Stomach (tissue), 9 donors: ENCODE measurements around the gene ZKSCAN3. TPM values are rescaled to one million over a fixed set of nuclear protein-coding genes. Genes with fewer than 3 reads are reported as not detected.

Source experiments
- DNase-seq, 2 donors: peaks; one replicate each; pipeline versions ENCODE4 v3.0.0 to v3.0.0-alpha.2; 2013 to 2019
- H3K27ac ChIP-seq, 5 donors: fragments of 200-600 bp in 4 of 5; sonication (generic) in 4 of 5; one replicate each; pipeline ENCODE4 v1.5.1; 2013 to 2019; ENCODE audit warnings: mild to moderate bottlenecking in 1 of 5, moderate library complexity in 1 of 5
- H3K27me3 ChIP-seq, 3 donors: fragments of 200-600 bp; sonication (generic); one replicate each; pipeline ENCODE4 v1.5.1; 2017 to 2019; ENCODE audit warnings: mixed run types in 1 of 3
- H3K36me3 ChIP-seq, 4 donors: fragments of 200-600 bp; sonication (generic); 1 replicate in 3 of 4; 2 replicates in 1 of 4; pipeline ENCODE4 v1.5.1; 2016 to 2019
- H3K4me1 ChIP-seq, 4 donors: fragments of 200-600 bp; sonication (generic); one replicate each; pipeline ENCODE4 v1.5.1; 2016 to 2019
- H3K4me3 ChIP-seq, 4 donors: fragments of 200-600 bp; sonication (generic) in 3 of 4; one replicate each; pipeline ENCODE4 v1.5.1; 2016 to 2019; ENCODE audit warnings: mild to moderate bottlenecking in 1 of 4
- H3K9me3 ChIP-seq, 4 donors: fragments of 200-600 bp; sonication (generic); one replicate each; pipeline ENCODE4 v1.5.1; 2016 to 2019
- EP300 ChIP-seq: sonication (generic); formaldehyde crosslinking; IDR thresholded peaks from one replicate; pipeline ENCODE4 v1.6.1; 2017; ENCODE audit warnings: antibody characterized with exemption
- POLR2A ChIP-seq, 4 donors: fragments of 450-650 bp; IDR thresholded peaks; one replicate each; pipeline ENCODE4 v1.6.1; 2016; ENCODE audit warnings: antibody characterized with exemption in 4 of 4, control low read depth in 2 of 4, mild to moderate bottlenecking in 1 of 4, moderate library complexity in 1 of 4
- POLR2AphosphoS5 ChIP-seq, 3 donors: sonication (generic); formaldehyde crosslinking; IDR thresholded peaks; one replicate each; pipeline ENCODE4 v1.6.1; 2016; ENCODE audit warnings: antibody characterized with exemption in 3 of 3
- WGBS, 5 donors: extraction: QIAGEN DNeasy Blood & Tissue Kit in 3 of 5; methylation state at CpG; one replicate each; pipeline versions ENCODE4 v1.1.5 to v1.1.7; 2013 to 2018; 5-methylcytosine and 5-hydroxymethylcytosine counted together
- intact Hi-C: fragments of 100-400 bp; cut with DNase I; formaldehyde crosslinking; loops from one replicate; pipeline ENCODE4 v1.15.1; 2023; ENCODE audit warnings: low total_unique reads
- polyA plus RNA-seq, 3 donors: library from polyadenylated mRNA; stranded (reverse); fragments of 200-250 nt; gene quantifications; one replicate each; pipeline ENCODE4 v1.2.3, GENCODE V29; 2013
- total RNA-seq, 5 donors: library from RNA; depleted of rRNA; stranded (reverse); fragments of >200 nt; gene quantifications; one replicate each; pipeline versions ENCODE4 v1.1.0 to v1.2.3, GENCODE V29; 2014 to 2016
- TF ChIP-seq, protein P1 (sequence below), 7 experiments: fragments of 450-650 bp in 4 of 7; fragments of 200-600 bp in 3 of 7; sonication (generic) in 3 of 7; IDR thresholded peaks; one replicate each; pipeline ENCODE4 v1.5.1; 2016 to 2019; ENCODE audit warnings: antibody characterized with exemption in 7 of 7, control low read depth in 2 of 7, mild to moderate bottlenecking in 1 of 7
- donor health status: healthy with polysubstance abuse.
- donor health status: Bipolar disorder and iron deficiency.
- donor health status: healthy.

Gene ZKSCAN3
- total and polyA plus RNA-seq, 8 donors = 0.61 to 31.2 (median 3.2) TPM

- DNase-seq = no peak
- Histone ChIP-seq H3K4me3 (no peak overlapping the region), H3K27ac (no peak overlapping the region), H3K4me1 (peaks cover 10 to 25% (median 16%) of the 10 kb centered on the region in 4 donors), H3K27me3 (no peaks in the 10 kb centered on the region), H3K36me3 (no peaks in the 10 kb centered on the region), H3K9me3 (no peaks in the 10 kb centered on the region)
- TF ChIP-seq EP300 (no peak), POLR2A (IDR thresholded peaks at IDR 0.05) (no peak), POLR2AphosphoS5 (IDR thresholded peaks at IDR 0.05) (no peak)
- TF ChIP-seq, protein P1, sequence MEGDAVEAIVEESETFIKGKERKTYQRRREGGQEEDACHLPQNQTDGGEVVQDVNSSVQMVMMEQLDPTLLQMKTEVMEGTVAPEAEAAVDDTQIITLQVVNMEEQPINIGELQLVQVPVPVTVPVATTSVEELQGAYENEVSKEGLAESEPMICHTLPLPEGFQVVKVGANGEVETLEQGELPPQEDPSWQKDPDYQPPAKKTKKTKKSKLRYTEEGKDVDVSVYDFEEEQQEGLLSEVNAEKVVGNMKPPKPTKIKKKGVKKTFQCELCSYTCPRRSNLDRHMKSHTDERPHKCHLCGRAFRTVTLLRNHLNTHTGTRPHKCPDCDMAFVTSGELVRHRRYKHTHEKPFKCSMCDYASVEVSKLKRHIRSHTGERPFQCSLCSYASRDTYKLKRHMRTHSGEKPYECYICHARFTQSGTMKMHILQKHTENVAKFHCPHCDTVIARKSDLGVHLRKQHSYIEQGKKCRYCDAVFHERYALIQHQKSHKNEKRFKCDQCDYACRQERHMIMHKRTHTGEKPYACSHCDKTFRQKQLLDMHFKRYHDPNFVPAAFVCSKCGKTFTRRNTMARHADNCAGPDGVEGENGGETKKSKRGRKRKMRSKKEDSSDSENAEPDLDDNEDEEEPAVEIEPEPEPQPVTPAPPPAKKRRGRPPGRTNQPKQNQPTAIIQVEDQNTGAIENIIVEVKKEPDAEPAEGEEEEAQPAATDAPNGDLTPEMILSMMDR (IDR thresholded peaks at IDR 0.05) = no peak
- intact Hi-C loops = no loop called here
- WGBS, 5 donors = 9 to 21% (median 12%) methylated on average over 2 of the region's 2 CpGs
These were observed 2.6 kb upstream of the ZKSCAN3 start for GRCh38 chr6:28347119-28347518.

GRCh38 chr6:28349344-28349891 lies 329 bp upstream of the ZKSCAN3 start:
- H3K4me1 ChIP-seq = peaks cover 12 to 46% (median 26%) of the 10 kb centered on the region in 4 donors
- H3K9me3 ChIP-seq = no peaks in the 10 kb centered on the region
- peak overlapping the region; percentile 75 to 89 (median 87) for H3K27ac ChIP-seq
- peak overlapping the region; percentile 61 to 92 (median 70) for H3K4me3 ChIP-seq
- no peak for DNase-seq
- no peaks in the 10 kb centered on the region for H3K27me3 ChIP-seq
- no peaks in the 10 kb centered on the region for H3K36me3 ChIP-seq
- 1 to 2% (median 2%) methylated on average over 9 of the region's 9 CpGs for WGBS, 5 donors
- TF ChIP-seq POLR2AphosphoS5 (IDR thresholded peaks at IDR 0.05) (no peak), POLR2A (IDR thresholded peaks at IDR 0.05) (no peak), EP300 (no peak)
- TF ChIP-seq, protein P1 (IDR thresholded peaks at IDR 0.05) = no peak
- intact Hi-C loops = no loop called here

GRCh38 chr6:28351087-28351486 lies 1.3 kb downstream of the ZKSCAN3 start:
- Histone ChIP-seq H3K27me3 (no peaks in the 10 kb centered on the region), H3K4me3 (peak overlapping the region; percentile 61 to 92 (median 70)), H3K4me1 (peaks cover 24 to 62% (median 39%) of the 10 kb centered on the region in 4 donors), H3K27ac (peak overlapping the region; percentile 72 to 89 (median 87)), H3K9me3 (no peaks in the 10 kb centered on the region), H3K36me3 (no peaks in the 10 kb centered on the region)
- 26 to 50% (median 38%) methylated on average over 2 of the region's 2 CpGs for WGBS, 5 donors
- intact Hi-C loops = no loop called here
- no peak for TF ChIP-seq EP300
- TF ChIP-seq, protein P1 (IDR thresholded peaks at IDR 0.05) = no peak
- peak in 1 of 3 donors; percentile 18 for TF ChIP-seq POLR2AphosphoS5 (IDR thresholded peaks at IDR 0.05)
- no peak for TF ChIP-seq POLR2A (IDR thresholded peaks at IDR 0.05)
- peak; percentile 45 to 67 for DNase-seq

DNA sequence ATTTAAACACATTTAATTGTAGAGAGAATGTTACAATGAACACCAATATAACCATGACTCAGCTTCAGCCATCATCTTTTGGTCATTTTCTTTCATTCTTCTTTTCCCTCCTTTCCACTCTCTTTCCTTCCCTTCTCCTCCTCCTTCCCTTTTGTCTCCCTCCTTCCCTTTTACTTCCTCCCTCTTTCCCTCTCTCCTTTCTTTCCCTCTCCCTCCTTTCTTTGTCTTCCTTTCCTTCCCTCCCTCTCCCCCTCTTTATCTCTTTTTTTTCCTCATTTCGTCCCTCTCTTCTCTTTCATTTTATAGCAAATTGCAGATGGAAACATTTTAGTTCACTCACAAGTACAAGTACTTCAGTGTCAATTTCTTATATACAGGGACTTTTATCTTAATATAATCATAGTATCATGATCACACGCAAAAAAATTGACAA lies 1.8 kb downstream of the ZKSCAN3 start:
- intact Hi-C loops = no loop called here
- TF ChIP-seq EP300 (no peak), POLR2AphosphoS5 (IDR thresholded peaks at IDR 0.05) (no peak), POLR2A (IDR thresholded peaks at IDR 0.05) (no peak)
- TF ChIP-seq, protein P1 (IDR thresholded peaks at IDR 0.05) = no peak
- no peak for DNase-seq
- peaks cover 27 to 66% (median 43%) of the 10 kb centered on the region in 4 donors for H3K4me1 ChIP-seq
- peak overlapping the region in 4 of 5 donors; percentile 79 to 89 (median 88) for H3K27ac ChIP-seq
- 34 to 56% (median 48%) methylated on average over 2 of the region's 2 CpGs for WGBS, 5 donors
- no peaks in the 10 kb centered on the region for H3K9me3 ChIP-seq
- no peaks in the 10 kb centered on the region for H3K36me3 ChIP-seq
- no peaks in the 10 kb centered on the region for H3K27me3 ChIP-seq
- H3K4me3 ChIP-seq = peak overlapping the region in 2 of 4 donors; percentile 74 to 92
